LNCAP (cell line): ENCODE data around the gene WIPF3.

ENCODE experiments used
- TF ChIP-seq, protein P1 (sequence below): fragments of 450-650 bp; IDR thresholded peaks from 2 replicates; pipeline ENCODE4 v1.5.1; 2017; ENCODE audit warnings: mild to moderate bottlenecking

Gene WIPF3

DNA sequence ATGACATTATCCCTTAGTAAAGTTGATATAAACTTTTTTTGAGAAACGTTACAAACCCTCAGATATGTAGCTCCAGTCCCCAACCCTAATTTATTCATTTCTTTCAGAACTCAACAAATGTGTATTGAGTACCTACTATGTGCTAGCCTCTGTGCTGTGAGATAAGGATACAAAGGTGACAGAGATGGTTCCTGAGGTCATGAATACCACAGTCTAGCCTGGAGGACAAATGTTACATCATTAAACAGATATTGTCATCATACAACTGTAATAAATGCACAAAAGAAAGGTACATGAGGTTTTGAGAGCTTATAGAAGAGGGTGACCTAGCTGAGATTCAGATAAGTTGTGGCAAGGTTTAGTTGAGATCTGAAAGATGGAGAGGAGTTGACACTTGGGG is 4.4 kb upstream of the WIPF3 start:
- TF ChIP-seq, protein P1, sequence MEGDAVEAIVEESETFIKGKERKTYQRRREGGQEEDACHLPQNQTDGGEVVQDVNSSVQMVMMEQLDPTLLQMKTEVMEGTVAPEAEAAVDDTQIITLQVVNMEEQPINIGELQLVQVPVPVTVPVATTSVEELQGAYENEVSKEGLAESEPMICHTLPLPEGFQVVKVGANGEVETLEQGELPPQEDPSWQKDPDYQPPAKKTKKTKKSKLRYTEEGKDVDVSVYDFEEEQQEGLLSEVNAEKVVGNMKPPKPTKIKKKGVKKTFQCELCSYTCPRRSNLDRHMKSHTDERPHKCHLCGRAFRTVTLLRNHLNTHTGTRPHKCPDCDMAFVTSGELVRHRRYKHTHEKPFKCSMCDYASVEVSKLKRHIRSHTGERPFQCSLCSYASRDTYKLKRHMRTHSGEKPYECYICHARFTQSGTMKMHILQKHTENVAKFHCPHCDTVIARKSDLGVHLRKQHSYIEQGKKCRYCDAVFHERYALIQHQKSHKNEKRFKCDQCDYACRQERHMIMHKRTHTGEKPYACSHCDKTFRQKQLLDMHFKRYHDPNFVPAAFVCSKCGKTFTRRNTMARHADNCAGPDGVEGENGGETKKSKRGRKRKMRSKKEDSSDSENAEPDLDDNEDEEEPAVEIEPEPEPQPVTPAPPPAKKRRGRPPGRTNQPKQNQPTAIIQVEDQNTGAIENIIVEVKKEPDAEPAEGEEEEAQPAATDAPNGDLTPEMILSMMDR = no peak

DNA sequence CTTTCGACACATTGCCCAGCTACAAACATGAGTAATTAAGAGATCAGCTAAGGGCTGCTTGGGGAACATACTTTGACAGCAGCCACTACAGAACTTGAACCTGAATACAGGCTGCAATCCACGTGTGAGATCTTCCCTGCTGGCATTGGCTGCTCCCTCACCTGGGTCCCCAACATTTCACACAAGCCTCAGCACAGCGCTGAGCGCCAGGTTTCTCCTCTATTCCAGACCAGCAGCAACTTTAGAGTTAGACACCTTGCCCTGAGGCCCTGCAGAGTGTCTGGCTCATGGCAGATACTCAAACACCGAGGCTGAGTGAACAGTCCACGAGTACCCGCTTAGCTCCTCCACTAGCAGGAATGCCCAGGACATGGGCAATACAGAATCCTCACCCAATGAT is 1.3 kb upstream of the WIPF3 start:
- TF ChIP-seq, protein P1 = no peak

DNA sequence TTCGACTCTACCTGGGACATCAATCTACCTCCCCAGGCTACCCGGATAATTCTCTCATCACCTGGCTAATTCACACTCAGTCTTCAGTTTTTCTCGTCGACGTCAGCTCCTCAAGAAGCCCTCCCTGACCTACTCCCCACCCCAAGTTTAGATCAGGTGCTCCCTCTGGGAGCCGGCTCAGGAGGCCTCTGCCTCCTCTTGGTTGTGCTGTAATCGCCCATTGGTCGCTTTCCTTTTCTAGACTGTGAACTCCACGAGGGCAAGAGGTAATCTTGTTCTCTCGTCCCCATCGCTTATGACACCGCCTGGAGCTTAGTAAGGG is 461 bp upstream of the WIPF3 start:
- TF ChIP-seq, protein P1 = no peak

DNA sequence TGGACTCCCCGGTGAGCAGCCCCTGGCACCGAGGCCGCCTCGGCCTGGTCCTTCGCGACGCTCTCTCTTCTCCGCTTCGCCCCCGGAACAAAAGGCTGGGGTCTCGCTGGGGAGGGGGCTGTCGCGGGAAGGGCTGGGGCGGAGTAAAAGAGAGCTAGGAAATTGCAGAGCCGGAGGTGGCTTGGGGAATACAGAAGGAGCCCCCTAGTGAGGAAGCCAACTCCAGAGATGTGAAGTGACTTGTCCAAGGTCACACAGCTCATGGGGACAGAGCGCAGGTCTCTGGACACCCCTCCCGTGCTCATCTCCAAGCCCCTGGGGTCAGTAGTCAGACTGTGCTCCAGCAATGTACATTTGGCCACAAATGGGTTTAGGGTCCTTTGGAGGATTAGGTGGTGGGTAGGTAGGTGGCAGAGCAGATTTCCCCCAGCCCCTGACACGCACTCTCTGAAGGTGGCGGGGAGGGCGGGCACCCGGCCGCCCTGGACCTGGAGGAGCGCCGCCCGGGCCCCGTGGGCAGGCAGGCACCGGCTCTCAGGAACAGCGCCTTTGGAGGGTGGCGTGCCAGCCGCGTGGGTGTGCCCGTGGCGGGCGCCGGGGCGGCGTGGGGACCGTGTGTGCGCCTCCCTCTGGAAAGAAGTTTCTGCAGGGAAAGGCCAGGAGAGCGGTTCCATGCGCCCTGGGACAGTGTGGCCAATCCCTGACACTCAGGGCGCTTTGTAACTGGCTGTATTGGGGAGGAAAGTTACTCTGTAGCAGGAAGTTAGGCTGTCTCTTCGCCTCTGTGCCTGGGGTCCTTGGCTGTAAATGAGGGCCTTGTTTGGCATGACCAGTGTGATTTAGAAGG is 910 bp downstream of the WIPF3 start:
- TF ChIP-seq, protein P1 = no peak

DNA sequence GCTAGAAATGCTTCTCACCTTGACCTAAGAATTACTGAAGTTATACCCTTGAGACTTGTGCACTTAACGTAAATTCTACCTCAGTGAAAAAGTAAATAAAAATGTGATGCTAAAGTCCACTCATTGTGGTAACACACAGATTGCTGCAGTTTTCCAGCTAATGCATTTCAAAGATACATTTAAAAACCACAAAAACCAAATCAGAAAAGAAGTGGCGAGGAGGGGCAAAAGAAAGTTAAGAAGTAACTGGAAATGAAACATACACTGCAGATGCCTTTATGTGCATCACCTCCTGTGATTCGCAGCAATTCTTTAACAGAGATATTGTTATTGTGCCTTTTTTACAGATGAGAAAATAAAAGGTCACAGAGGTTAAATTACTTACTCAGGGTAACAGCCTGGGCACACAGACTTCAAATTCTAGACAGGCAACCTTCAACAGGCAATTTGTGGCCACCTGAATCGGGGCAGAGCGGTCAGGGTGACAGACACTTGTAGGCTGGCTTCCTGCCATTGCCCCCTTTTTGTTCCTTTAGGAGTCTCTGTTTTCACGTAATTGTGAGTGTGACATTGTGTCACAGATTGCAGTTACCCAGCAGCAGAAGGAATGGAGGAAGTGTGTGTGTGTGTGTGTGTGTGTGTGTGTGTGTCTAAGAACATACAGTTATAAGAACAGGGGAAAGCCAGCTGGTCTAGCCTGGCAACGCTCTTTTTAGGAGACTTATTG is 1.9 kb downstream of the WIPF3 start:
- TF ChIP-seq, protein P1 = no peak

DNA sequence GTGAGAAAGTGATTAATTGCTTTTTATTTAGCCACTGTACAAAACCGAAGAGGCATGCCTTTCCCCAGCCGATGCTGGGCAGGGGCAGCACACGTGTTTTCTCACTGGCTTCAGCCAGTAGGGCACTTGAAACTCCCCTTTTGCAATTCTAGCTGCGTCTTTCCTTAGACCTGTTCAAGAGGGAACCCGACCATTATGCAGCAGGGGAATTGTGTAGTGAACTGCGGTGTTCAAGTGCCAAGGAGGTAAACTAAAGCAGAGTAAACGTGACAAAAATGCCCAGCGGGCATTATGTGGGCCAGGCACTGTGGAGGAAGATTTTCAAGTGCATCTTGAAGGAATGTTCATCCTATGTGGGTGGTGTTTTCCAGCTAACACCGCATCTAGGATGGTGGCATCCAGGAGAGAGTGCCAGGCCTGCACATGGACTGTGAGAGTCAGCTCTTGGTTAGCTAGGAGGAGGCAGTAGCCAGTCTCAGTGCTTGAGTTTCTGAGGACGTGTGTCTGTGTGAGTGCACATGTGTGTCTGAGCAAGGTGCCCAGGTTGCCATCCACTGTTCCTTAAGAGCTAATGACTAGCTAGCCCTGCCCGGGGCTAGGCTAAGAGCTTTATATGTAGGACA is 3.3 kb downstream of the WIPF3 start:
- TF ChIP-seq, protein P1 = no peak

DNA sequence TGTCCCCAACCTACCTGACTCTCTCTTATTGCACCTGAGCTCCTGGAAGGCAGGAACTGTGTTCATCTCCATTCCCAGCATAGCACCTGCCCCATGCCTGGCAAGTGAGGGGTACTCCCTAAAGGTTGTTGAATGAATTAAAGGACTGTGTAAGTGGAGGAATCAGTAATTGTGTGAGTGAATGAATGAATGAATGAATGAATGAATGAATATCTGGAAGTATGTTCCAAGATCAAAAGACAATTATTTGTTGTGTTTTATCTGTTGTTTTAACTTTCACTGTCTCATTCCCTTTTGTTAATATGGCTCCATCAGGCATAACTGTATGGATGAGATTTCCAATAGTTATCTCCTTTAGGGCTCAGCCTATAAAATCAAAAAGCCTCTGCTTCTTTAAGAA is 4.0 kb downstream of the WIPF3 start:
- TF ChIP-seq, protein P1 = no peak
